HG03575 (cell line): ENCODE results near the gene HEBP1.

Source experiments
- ATAC-seq: cut with Tn5 transposase; IDR thresholded peaks from one replicate; pipeline ENCODE4 v1.9.1; 2021; ENCODE audit not compliant: unreplicated experiment, insufficient number of reproducible peaks, low FRiP score; ENCODE audit errors: extremely low read depth

HEBP1 gene

DNA sequence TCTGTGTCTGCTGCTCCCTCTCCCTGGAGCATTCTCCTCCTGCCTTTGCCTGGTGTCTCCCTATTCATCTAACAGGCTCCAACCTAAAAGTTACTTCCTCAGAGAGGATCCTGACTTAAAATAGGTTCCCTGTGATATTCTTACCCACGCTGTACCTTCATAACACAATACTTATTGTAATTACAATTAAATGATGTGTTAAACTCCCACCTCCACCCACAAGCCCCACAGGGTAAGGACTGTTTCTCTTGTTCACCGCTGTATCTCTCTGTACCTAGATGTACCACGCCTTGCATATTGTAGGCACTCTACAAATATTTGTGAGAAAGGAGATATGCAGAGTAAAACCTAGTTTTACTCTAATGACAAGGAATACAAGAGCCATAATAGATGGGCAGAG, 5.0 kb downstream of the HEBP1 start:
- ATAC-seq, result no peak

DNA sequence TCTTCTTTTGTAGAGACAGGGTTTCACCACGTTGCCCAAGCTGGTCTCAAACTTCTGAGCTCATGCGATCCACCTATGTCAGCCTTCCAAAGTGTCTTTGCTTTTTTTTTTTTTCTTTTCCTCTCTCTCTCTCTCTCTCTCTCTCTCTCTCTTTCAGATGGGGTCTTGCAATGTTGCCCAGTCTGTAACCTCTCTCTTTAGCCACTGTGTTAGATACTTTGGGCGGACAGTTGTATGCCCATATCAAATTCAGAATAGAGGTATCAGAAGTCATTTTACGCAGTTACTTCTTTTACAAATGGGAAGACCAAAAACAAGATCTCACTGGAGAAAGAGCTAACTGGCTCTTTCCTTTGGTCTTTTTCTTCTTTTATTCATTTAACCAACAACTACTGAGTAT, 6.7 kb downstream of the HEBP1 start:
- no peak for ATAC-seq

- ATAC-seq, result no peak
Measured at GRCh38 chr12:12992418-12993130, 7.5 kb downstream of the HEBP1 start.

GRCh38 chr12:12990700-12991468, 9.2 kb downstream of the HEBP1 start:
- no peak for ATAC-seq

DNA sequence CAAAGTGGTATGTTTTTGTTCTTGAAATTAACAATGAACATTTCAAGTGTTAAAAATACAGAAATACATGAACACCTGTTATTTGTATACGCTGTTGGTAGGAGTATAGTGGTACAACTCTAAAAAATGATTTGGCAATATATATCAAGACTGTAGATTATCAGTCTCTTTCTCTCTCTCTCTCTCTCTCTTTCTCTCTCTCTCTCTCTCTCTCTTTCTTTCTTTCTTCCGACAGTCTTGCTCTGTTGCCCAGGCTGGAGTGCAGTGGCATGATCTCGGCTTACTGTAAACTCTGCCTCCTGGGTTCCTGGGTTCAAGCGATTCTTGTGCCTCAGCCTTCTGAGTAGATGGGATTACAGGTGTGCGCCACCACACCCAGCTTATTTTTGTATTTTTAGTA, 12.6 kb downstream of the HEBP1 start:
- no peak for ATAC-seq

DNA sequence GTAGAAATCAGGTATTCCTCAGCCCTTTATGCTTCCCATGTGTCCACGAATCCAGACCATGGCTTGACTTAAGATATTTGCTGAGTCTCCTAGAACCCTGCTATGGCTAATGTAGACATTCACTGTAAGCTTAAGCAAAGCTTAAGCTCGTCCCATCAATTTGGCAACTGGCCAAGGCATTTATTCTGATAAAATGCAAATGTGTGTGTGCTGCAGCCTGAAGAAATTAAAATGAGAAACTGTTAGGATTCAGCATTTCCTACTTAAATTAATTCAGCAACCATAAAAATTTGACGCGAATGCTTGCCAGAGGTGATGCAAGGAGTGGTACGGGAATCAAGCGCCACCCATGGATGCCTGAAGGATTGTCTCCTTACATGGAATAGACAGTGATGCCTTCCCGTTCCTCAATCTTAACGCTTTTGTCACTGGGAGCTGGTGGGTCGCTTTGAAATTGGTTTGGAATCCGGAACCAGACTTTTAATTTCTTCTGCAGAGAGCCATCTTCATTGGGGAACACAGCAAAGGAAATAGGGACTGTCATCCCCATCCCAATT, 13.2 kb downstream of the HEBP1 start:
- no peak for ATAC-seq

GRCh38 chr12:12985817-12986408, 14.2 kb downstream of the HEBP1 start:
- ATAC-seq, result no peak

DNA sequence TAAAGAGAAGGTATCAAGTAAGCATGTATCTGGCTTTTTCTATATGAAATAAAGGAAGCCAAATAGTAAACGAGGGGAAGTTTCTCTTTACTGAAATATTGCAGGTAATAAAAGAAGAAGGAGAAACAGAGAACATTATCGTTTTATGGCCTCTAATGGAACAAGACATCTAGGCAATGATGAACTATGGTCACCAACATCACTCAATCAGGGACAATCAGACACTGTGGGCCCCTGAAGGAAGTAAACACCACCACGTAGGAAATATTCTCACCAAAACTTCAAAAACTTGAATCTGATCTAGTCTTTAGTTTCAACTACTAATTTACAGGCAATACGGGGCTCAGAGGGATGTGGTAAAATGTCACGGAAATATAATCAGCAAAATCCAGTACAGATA, 15.9 kb downstream of the HEBP1 start:
- ATAC-seq, result no peak

DNA sequence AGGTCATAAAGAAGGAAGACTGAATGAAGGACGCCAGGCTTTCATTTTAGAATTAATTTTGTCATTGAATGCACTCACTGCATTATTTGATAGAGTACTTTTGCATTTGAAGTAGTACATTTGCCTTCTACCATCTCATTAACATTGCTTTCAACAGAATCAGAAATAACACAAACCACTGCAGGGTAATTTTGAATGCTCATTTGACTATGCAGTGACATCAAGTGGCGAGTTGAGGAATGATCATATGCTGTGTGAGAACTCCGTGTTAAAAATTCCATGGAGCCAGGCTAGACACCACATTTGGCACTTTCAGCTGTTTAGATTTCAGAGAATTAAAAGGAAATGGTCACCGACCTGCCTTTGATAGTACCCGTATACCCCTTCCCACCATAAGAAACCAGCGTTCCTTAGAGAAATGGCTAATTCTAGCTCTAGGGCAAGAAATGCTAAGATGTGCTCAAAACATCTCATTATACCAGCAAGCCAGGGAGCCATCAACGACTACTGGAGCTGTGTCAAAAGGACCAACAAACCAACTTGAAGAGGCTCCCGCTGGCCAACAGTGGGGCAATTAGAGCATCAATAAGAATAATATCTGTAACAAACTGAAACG, 16.5 kb downstream of the HEBP1 start:
- ATAC-seq, result no peak

DNA sequence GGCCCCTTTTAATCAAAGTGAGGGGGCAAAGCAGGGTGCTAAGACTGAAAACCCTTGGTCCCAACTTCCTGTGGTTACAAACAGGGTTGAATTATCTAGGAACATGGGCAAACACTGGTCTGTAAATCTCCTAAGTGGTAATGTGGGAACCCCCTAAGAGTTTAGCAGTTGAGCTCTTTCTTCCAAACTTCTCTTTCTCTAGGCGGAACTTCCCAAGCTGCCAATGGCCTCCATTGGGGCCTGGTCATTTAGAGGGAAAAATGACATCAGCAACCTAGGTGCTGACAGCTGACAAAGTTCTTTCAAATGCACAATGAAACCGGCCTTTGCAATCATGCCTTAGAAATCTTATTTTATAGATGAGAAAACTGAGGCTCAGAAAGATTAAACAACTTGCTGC, 17.7 kb downstream of the HEBP1 start:
- no peak for ATAC-seq

DNA sequence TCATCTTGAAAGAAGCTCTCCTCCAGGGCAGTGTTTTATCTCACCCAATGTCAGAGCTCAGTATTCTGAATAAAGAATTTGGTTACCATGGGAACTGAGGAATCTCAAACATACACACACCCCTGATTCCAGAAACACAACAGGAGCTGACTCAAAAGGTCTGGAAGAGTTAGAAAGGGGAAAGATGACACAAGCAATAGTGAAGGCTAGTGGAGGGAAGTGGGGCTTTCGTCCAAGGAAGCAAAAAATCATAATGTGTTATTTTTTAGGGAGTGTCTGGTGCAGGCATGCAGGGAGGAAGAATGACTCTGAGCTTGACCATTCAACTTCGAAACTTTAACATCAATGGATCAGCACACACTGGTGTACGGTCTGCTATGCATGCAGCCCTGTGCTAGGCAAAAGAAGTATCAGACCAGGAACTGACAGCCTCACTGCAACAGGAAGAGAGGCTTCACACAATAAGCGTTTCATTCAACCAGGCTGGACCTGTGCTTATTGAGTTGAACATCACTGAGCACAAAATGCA, 20.3 kb downstream of the HEBP1 start:
- ATAC-seq, result no peak

DNA sequence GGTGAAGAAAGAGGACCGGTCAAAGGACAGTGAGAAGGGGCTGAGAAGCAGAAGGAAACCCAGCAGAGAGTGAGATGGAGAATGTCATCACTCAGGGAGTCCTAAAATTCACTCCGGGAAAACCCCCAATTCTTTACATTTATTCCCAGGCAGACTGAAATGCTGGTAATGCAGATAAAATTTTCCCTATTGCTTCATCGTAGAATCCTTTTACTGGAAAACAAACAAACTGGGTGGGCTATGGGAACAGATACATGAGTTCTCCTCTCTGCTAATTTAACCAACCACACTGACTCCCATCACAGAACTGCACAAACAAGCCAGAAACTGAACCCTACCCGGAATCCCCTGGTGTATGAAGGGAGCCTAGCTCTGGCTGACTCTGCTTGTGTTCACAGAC, 20.9 kb downstream of the HEBP1 start:
- ATAC-seq, result no peak

- ATAC-seq, result no peak
Measured at GRCh38 chr12:12977231-12977630, 22.8 kb downstream of the HEBP1 start.

- no peak for ATAC-seq
Measured at GRCh38 chr12:12976366-12976765, 23.7 kb downstream of the HEBP1 start.

- ATAC-seq, result no peak
Measured at GRCh38 chr12:12975322-12976077, 24.6 kb downstream of the HEBP1 start.

- no peak for ATAC-seq
Measured at GRCh38 chr12:12974211-12974610, 25.9 kb downstream of the HEBP1 start.

GRCh38 chr12:12973019-12973418, 27.0 kb downstream of the HEBP1 start:
- ATAC-seq, result no peak

- no peak for ATAC-seq
Measured at GRCh38 chr12:12965836-12966235, 34.2 kb downstream of the HEBP1 start.

DNA sequence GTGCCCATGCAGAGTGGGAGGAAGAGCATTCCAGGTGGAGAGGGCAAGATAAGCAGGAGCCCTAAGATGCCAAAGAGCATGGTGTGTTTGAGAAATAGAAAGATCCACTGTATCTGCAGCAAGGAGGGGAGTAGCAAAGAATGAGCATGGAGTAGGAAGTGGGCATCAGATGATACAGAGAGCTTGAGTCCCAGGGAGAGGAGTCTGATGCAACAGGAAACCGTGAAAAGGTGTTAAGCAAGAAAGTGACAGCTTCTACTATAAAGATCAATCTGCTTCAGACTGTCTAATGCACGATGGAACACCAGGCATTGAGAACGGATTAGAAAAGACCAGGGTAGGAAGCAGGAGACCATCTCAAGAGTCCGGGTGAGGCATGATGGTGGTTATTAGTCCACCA, 35.8 kb downstream of the HEBP1 start:
- ATAC-seq, result no peak
